K562 (cell line): ENCODE results near the gene GALNT12.

ENCODE experiments used
- EGR1 ChIP-seq: fragments of 450-650 bp; conservative IDR thresholded peaks from 2 replicates; pipeline ENCODE4 v1.6.1; 2017; ENCODE audit warnings: mild to moderate bottlenecking
- KLF16 ChIP-seq: IDR thresholded peaks from 2 replicates; pipeline ENCODE4 v1.6.1; 2016; ENCODE audit warnings: antibody characterized with exemption
- TCF7L2 ChIP-seq: fragments of 150-350 bp; IDR thresholded peaks from 2 replicates; pipeline ENCODE4 v1.6.1; 2016; ENCODE audit warnings: low read depth, mild to moderate bottlenecking, low read length, moderate library complexity
- TF ChIP-seq, protein P1 (sequence below), 3 experiments: IDR thresholded peaks in 2 of 3; conservative IDR thresholded peaks in 1 of 3; 2 replicates each; pipeline ENCODE4 v1.5.1; 2011 to 2012; ENCODE audit warnings: low read length in 3 of 3, mild to moderate bottlenecking in 3 of 3, control low read depth in 2 of 3, improper control_type of control experiment in 1 of 3, inconsistent platforms in 1 of 3, low read depth in 1 of 3, mixed read lengths in 1 of 3, moderate library complexity in 1 of 3; ENCODE audit not compliant: insufficient read depth in 2 of 3

DNA sequence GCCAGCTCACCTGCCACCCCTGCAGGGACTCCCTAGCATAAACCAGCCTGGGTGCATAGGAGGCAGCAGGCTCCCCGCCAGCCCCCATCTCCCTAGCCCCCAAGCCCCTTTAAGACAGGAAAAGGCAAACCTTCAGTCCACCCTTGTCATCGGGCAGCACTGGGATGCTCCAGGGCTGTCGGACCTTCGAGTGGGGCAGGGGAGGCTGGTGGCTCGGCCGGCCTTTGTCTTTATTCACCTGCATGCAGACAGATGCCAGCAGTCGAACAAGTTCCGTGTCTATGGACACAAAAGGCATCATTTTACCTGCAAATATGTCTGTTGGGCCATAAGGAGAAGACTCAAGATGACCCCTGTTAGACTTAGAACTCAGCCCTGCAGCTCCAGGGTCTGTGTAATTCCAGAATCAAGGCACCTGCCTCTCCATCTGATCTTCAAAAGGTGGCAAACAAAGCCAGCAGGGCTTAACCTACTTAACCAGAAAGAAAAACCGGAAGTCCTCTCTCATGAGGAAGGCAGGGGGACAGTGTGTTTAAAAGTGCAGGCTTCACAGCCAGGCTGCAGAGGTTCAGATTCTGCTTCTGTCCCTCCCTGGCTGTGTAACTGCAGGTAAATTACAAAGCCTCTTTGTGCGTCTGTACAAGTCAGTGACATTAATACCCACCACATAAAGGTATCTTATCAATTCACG is 27.3 kb upstream of the GALNT12 start:
- TF ChIP-seq, protein P1, sequence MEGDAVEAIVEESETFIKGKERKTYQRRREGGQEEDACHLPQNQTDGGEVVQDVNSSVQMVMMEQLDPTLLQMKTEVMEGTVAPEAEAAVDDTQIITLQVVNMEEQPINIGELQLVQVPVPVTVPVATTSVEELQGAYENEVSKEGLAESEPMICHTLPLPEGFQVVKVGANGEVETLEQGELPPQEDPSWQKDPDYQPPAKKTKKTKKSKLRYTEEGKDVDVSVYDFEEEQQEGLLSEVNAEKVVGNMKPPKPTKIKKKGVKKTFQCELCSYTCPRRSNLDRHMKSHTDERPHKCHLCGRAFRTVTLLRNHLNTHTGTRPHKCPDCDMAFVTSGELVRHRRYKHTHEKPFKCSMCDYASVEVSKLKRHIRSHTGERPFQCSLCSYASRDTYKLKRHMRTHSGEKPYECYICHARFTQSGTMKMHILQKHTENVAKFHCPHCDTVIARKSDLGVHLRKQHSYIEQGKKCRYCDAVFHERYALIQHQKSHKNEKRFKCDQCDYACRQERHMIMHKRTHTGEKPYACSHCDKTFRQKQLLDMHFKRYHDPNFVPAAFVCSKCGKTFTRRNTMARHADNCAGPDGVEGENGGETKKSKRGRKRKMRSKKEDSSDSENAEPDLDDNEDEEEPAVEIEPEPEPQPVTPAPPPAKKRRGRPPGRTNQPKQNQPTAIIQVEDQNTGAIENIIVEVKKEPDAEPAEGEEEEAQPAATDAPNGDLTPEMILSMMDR (IDR thresholded peaks at IDR 0.05 in 2 of 3, conservative IDR thresholded peaks at IDR 0.05 in 1 of 3; ENCODE audit: insufficient read depth in 2 of 3, low read depth in 1 of 3, low read length in 3 of 3) = no peak
- TF ChIP-seq TCF7L2 = no peak
- TF ChIP-seq KLF16 = no peak
- TF ChIP-seq EGR1 = no peak
